Measurements from ENCODE around the gene POU6F2.

Gene POU6F2

GRCh38 chr7:39095875-39096619 lies 118.3 kb downstream of the POU6F2 start:
- TF ChIP-seq CTCF (conservative IDR thresholded peaks at IDR 0.05), result no peak
- no peak overlapping the region for H3K27ac ChIP-seq

GRCh38 chr7:39098506-39098905 lies 120.8 kb downstream of the POU6F2 start:
- TF ChIP-seq CTCF (conservative IDR thresholded peaks at IDR 0.05), result no peak
- no peak overlapping the region for H3K27ac ChIP-seq

GRCh38 chr7:39099146-39099545 lies 121.4 kb downstream of the POU6F2 start:
- no peak for TF ChIP-seq CTCF (conservative IDR thresholded peaks at IDR 0.05)
- no peak overlapping the region for H3K27ac ChIP-seq

- H3K27ac ChIP-seq, result no peak overlapping the region
- no peak for TF ChIP-seq CTCF (conservative IDR thresholded peaks at IDR 0.05)
Observed at GRCh38 chr7:39100270-39100669, 122.6 kb downstream of the POU6F2 start.

GRCh38 chr7:39102234-39102633 lies 124.5 kb downstream of the POU6F2 start:
- no peak for TF ChIP-seq CTCF (conservative IDR thresholded peaks at IDR 0.05)
- H3K27ac ChIP-seq, result no peak overlapping the region

GRCh38 chr7:39105720-39106119 lies 128.0 kb downstream of the POU6F2 start:
- TF ChIP-seq CTCF (conservative IDR thresholded peaks at IDR 0.05), result no peak
- H3K27ac ChIP-seq, result no peak overlapping the region

- H3K27ac ChIP-seq, result no peak overlapping the region
- no peak for TF ChIP-seq CTCF (conservative IDR thresholded peaks at IDR 0.05)
Observed at GRCh38 chr7:39125846-39126245, 148.1 kb downstream of the POU6F2 start.

Data from VCaP (cell line).